Measurements from ENCODE around the gene TRIM58.

DNA sequence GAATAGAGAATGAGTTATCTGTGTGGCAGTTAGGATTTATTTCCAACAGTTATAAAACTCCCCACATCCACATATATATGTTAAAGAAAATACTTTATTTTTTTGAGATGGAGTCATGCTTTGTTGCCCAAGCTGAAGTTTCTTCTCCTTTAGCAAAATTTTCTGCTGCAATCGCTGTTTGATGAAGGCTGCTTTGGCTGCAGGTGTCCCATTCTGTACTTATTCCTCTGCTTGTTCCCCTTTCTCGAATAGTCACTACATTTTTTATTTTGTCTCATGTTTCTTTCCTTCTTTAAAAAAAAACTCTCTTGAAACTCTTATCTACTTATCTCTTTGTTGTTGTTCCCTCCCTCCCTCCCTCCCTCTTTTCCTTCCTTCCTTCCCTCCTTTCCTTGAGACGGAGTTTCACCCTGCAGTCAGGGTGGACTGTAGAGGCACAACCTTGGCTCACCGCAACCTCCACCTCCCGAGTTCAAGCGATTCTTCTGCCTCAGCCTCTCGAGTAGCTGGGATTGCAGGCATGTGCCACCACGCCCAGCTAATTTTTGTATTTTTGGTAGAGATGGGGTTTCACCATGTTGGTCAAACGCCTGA lies 49.0 kb downstream of the TRIM58 start:
- TF ChIP-seq POLR2AphosphoS5 (IDR thresholded peaks at IDR 0.05), result no peak
- TF ChIP-seq, protein P1, sequence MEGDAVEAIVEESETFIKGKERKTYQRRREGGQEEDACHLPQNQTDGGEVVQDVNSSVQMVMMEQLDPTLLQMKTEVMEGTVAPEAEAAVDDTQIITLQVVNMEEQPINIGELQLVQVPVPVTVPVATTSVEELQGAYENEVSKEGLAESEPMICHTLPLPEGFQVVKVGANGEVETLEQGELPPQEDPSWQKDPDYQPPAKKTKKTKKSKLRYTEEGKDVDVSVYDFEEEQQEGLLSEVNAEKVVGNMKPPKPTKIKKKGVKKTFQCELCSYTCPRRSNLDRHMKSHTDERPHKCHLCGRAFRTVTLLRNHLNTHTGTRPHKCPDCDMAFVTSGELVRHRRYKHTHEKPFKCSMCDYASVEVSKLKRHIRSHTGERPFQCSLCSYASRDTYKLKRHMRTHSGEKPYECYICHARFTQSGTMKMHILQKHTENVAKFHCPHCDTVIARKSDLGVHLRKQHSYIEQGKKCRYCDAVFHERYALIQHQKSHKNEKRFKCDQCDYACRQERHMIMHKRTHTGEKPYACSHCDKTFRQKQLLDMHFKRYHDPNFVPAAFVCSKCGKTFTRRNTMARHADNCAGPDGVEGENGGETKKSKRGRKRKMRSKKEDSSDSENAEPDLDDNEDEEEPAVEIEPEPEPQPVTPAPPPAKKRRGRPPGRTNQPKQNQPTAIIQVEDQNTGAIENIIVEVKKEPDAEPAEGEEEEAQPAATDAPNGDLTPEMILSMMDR (IDR thresholded peaks at IDR 0.05), result no peak
- TF ChIP-seq POLR2A (IDR thresholded peaks at IDR 0.05), result no peak
- no peak for TF ChIP-seq EP300 (IDR thresholded peaks at IDR 0.05)

All from suprapubic skin (tissue), 4 donors.